Activated T-cell treated with anti-CD3 and anti-CD28 coated beads, Interleukin-2, amount 50 U/mL, for 1 hour (primary cell): ENCODE measurements around the gene CD2BP2.
"Not testable (repeated sequence)": the region's sequence is repeated elsewhere in the genome, so short reads cannot be mapped to it uniquely, and the experiment has no call there.

Source experiments
- DNase-seq: peaks from one replicate; pipeline ENCODE4 v3.0.0-alpha.2; 2020

The CD2BP2 gene

DNA sequence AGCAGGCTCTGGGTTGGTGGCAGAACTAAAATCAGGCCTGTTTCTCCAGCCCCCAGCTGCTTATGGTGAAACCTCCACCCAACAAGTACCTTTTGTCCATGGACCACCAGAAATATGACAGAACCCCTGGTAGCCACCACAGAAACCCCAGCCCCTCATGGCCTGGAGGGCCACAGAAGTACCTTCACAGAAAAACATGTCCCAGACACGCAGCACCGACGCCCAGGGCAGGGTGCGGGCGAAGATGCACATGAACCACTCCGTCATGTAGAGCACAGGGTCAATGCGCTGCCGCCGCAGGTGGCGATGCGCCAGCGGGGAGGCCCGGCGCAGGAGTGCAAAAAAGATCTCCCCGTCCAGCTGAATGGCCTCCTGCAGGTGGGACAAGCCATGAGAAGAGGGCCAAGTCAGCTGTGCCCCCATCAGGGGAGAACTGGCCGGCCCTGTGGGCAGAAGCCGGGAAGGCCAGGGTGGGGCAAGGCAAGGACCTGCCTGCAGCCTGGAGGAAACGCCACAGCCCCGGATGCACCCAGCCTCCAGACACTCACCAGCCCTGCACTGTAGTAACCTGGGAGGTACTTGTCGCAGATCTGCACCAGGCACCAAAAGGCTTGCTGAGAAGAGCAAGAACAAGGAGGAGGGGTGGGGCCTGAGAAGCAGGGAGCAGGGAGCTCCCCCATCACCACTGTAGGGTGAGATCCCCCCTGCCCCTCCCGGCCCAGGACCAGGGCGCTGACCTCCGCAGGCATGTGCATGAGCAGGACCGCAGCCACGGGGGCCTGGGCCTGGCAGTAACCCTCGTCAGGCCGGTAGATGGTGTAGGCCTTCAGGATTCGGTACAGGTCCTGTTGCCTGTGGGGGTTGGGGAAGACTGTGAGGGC, 4.1 kb upstream of the CD2BP2 start:
- no peak for DNase-seq

GRCh38 chr16:30358577-30358936, 3.4 kb upstream of the CD2BP2 start:
- no peak for DNase-seq

- DNase-seq, result no peak
Measured at GRCh38 chr16:30357715-30358576, 2.8 kb upstream of the CD2BP2 start.

DNA sequence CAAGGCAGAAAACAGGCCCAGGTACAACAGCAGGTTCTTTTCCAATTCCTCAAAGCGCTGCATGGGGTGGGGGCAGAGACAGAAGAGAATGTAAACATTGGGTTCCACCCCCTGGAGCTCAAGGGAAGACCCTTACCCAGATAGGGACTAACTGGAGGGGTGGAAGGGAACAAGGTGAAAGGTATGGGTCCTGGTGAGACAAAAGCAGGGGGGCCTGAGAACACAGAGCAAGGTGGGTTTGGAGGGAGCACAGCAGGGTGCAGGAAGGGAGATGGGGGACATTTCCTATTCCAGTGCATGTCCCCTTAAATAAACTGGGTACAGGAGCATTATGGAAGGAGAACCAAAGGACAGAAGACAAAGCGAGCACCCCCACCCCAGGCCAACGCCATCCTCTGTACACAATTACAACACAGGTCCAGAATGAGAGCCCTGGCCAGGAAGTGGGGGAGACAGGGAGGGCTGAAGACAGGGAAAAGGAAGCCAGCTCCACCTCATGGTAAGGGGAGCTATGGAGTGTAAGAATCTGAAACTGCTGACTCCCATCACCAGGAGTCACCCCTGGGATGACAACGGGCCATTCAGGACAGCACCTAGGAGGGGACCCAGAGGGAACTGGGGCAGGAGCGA, 2.1 kb upstream of the CD2BP2 start:
- DNase-seq, result no peak

GRCh38 chr16:30356401-30357084, 1.4 kb upstream of the CD2BP2 start:
- DNase-seq, result no peak

GRCh38 chr16:30355954-30356308, 823 bp upstream of the CD2BP2 start:
- no peak for DNase-seq

DNA sequence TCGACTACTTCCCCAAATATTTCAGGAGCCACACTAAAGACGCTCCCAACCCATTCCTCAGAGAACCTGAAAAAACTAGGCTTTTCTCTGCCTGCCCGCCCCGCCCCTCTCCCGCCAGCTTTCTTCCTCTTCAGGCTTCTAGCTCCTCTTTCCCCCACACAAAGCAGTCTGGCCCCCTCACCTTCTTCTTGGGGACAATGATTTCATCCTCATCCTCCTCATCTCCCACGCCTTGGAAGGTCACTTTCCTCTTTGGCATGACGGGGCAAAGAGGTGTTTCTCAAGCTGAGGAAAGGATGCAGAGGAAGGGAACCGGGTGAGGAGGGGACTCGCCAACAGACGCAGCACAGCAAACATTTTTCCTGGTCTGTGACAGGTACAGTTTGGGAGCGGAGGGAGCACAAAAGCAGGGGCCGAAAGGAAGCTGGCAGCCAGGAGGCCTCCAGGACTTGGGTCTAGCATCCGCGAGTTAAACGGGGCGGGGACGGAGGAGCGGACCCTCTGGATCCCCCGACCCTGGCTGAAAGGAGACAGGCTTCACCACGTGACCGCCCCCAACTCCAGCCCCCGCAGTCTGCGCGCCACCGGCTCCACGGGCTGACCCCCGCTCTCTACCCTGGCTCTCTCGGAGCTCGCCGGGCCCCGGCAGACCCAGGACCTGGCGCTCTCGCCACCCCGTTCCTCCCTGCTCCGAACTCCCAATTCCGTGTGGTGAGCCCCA, 525 bp downstream of the CD2BP2 start:
- peak; percentile 40 for DNase-seq

DNA sequence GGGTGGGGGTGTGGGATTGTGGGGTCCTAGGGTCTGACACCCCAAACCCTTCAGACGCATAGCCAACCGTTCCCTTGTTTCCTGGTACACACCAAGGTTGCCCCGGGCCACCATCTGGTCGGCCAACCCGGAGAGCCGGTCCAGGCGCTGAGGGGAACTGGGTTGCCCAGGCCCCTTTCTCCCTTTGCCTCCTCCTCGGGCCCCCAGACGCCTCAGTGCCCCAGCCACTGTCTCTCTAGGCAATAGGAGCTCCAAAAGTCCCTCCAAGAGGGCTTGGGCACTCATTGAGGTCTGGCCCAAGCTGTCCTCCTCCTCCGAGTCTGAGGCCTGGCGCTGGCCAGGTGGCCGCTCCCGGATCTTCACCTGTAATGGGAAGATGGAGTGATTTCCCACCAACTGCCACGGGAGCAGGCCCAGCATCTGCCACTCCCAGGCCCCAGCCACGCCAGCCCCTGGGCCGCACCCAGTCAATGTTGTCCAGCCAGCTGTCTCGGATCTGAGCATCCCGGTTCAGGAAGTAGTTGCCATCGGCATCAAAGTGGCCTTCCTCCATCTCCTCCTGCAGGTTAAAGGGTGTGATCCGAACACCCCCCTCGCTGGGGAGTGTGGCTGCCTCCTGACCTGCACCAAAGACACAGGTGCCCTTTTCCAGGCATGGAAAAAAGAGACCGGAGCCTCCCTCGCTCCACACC, 1.5 kb downstream of the CD2BP2 start:
- DNase-seq, result no peak

- DNase-seq, result no peak
Measured at GRCh38 chr16:30352488-30353401, 2.4 kb downstream of the CD2BP2 start.

GRCh38 chr16:30351586-30352419, 3.3 kb downstream of the CD2BP2 start:
- no peak for DNase-seq

DNA sequence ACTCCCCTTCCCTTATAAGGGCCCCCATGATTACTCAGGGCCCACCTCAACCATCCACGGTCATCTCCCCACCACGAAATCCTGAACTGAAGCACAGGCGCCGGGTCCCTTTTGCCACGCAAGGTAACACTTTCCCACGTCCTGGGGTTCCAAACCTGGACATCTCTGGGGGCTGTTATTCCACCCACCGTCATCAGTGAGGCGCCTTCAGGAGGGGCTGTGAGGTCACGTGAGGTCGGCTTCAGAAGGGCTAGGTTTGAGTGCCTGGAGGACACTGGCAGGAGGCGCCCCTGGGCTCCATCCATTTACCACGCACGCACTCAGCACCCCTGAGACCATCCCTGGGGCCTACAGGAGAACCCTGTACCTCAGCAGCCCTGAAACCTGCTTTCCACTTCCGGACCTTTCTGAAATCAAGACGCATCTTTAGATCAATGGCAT, 4.1 kb downstream of the CD2BP2 start:
- no peak for DNase-seq

- no peak for DNase-seq
Measured at GRCh38 chr16:30350134-30350871, 4.8 kb downstream of the CD2BP2 start.

DNA sequence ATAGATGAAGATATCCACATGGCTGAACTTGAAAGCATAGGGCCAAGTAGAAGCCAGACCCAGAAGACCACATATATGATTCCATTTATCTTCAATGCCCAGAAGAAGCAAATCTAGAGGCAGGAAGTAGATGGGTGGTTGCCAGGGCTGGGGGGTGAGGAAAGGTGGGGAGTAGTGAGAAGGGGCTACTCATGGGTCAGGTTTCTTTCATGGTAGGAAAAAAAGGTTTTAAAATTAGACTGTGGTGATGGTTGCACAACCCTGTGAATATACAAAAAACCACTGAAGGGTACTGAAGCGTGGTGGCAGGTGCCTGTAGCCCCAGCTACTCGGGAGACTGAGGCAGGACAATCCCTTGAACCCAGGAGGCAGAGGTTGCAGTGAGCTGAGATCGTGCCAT, 5.4 kb downstream of the CD2BP2 start:
- no peak for DNase-seq

DNA sequence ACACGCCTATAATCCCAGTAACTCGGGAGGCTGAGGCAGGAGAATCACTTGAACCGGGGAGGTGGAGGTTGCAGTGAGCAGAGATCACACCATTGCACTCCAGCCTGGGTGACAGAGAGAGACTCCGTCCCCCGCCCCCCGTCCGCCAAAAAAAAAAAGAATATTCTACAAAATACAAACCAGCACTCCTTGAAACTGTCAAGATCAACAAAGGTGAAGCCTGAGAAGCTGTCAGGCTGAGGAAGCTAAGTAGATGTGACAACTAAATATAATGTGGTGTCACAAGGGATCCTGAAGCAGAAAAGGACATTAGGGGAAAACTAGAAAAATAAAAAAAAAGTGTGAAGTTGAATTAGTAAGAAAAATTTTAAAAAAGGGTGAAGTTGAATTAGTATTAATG, 6.2 kb downstream of the CD2BP2 start:
- DNase-seq, result no peak

DNA sequence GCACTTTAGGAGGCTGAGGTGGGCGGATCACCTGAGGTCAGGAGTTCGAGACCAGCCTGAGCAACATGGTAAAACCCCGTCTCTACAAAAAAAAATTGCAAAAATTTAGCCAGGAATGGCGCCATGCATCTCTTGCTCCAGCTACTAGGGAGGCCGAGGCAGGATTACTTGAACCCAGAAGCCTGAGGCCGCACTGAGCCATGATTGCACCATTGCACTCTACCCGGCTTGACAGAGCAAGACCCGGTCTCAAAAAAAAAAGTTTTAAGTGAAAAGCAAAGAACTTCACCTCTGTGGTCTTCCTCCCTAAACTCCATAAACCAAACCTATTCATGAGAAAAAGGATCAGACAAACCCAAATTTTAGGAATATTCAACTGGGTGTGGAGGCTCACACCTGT, 7.0 kb downstream of the CD2BP2 start:
- DNase-seq, result no peak

DNA sequence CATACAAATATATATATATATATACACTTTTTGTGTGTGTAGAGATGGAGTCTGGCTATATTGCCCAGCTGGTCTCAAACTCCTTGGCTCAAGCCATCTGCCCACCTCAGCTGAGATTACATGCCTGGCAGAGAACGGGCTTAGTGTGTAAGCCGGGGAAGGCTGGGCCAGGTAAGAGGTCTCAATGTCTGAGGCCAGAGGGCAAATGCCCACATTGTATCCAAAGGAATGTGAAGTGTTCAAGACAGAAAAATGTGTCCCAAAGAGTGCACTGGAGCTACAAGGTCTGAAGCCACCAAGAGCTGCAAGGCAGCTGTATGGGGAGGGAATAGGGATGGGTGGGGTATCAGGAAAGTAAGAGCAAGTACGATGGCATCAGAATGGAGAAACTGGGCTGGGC, 8.8 kb downstream of the CD2BP2 start:
- DNase-seq, result no peak

GRCh38 chr16:30343491-30343820, 11.7 kb downstream of the CD2BP2 start:
- DNase-seq, result not testable (repeated sequence)

DNA sequence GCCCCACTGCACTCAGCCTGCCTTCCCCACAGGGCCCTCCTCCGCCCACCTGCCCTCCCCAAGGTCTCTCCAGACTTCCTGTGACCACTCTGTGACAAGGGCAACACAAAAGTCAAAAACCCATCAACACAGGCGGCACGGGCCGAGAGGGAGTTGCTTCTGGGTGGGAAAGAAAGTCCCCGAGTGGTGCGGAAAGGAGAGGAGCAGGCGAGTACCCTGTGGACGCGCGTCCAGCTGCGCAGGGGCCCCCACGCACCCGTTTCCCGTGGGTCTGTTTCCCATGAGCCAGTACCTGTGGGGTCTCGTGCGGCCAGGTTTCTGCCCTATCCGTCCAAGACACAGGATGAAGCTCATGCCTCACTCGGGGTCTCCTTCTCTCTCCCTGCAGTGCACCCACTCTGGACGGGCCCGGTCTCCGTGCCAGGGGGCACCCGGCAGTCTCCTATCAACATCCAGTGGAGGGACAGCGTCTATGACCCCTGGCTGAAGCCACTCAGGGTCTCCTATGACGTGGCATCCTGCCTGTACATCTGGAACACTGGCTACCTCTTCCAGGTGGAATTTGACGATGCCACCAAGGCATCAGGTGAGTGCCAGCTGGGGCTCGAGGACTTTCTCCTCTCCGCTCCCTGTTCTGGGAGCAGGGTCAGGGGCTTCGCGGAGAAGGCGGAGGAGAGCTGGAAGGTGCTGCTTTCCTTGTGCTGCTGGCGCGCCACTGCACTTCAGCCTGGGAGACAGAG, 12.2 kb downstream of the CD2BP2 start:
- DNase-seq, result no peak
